Medulla oblongata (tissue), 1 donor: Measurements from ENCODE around the gene COTL1.
"Not testable (repeated sequence)": the region's sequence is repeated elsewhere in the genome, so short reads cannot be mapped to it uniquely, and the experiment has no call there.

Experiments used
- DNase-seq: peaks from one replicate; pipeline ENCODE4 v3.0.0-alpha.2; 2015; ENCODE audit errors: extremely low spot score

Gene COTL1

GRCh38 chr16:84528322-84528721, 89.6 kb downstream of the COTL1 start:
- DNase-seq, result no peak

GRCh38 chr16:84527532-84528269, 90.2 kb downstream of the COTL1 start:
- peak; percentile 43 for DNase-seq

GRCh38 chr16:84526794-84527531, 90.9 kb downstream of the COTL1 start:
- DNase-seq, result peak; percentile 42

- DNase-seq, result not testable (repeated sequence)
Observed at GRCh38 chr16:84524941-84525581, 92.8 kb downstream of the COTL1 start.

- no peak for DNase-seq
Observed at GRCh38 chr16:84524346-84524920, 93.4 kb downstream of the COTL1 start.

GRCh38 chr16:84521497-84521770, 96.4 kb downstream of the COTL1 start:
- DNase-seq, result no peak

- DNase-seq, result no peak
Observed at GRCh38 chr16:84520725-84521496, 97.0 kb downstream of the COTL1 start.

GRCh38 chr16:84519855-84520254, 98.0 kb downstream of the COTL1 start:
- no peak for DNase-seq

GRCh38 chr16:84518804-84519341, 99.0 kb downstream of the COTL1 start:
- DNase-seq, result no peak

- not testable (repeated sequence) for DNase-seq
Observed at GRCh38 chr16:84518220-84518619, 99.7 kb downstream of the COTL1 start.

GRCh38 chr16:84517366-84517765, 100.5 kb downstream of the COTL1 start:
- DNase-seq, result no peak
